HG02623 (cell line): ENCODE measurements around the gene PROZ.
"Not testable (repeated sequence)": the region's sequence is repeated elsewhere in the genome, so short reads cannot be mapped to it uniquely, and the experiment has no call there.

Experiments used
- ATAC-seq: cut with Tn5 transposase; IDR thresholded peaks from one replicate; pipeline ENCODE4 v1.9.1; 2021; ENCODE audit warnings: moderate library complexity; ENCODE audit not compliant: unreplicated experiment

PROZ gene

DNA sequence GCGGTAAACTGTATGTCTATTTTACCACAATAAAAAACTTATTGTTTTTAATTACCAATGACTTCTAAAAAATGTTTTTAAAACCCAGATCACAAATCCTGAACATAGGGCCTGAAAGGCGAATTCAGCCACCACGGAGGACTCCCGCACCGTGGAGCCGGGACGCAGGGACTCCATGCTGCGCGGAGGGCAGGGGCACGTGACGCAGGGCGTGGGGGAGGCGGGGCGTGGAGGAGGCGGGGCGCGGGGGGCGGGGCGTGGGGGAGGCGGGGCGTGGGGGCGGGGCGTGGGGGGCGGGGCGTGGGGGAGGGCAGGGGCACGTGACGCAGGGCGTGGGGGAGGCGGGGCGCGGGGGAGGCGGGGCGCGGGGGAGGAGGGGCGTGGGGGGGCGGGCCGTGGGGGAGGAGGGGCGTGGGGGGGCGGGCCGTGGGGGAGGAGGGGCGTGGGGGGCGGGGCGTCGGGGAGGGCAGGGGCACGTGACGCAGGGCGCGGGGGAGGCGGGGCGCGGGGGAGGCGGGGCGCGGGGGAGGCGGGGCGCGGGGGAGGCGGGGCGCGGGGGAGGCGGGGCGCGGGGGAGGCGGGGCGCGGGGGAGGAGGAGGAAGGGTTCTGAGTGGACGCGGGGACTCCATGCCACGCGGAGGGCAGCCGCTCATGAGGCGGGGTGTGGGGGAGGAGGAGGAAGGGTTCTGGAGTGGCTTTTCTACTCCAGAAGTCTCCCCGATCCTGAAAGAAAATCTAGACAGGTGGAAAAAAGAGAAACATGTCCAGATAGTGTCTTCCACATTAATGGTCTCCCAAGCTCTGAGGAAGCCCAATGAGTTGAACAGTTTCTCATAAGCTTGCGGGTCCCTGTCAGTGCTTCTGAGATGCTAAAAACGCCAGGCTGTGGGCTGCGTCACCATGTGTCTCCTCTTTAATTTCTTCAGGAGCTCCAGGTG is 4.4 kb upstream of the PROZ start:
- peak; percentile 57 for ATAC-seq

DNA sequence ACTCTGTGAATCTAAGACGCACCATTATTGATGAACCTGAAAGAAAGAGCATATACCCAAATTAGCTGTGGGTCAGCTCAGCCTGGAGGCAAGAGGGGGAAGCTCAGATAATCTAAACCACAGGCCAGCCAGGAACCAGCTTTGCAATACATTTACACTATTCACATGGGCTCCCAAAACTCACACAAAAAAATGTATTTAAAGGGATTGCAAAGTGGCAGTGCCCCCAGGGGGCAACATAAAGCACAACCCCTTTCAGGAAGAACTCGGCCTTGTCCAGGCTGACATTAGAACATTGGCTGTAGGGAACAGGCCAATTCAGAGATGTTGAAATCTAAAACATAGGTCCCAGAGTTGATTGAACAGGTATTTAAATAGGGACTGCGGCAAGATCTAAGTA is 3.2 kb upstream of the PROZ start:
- no peak for ATAC-seq

DNA sequence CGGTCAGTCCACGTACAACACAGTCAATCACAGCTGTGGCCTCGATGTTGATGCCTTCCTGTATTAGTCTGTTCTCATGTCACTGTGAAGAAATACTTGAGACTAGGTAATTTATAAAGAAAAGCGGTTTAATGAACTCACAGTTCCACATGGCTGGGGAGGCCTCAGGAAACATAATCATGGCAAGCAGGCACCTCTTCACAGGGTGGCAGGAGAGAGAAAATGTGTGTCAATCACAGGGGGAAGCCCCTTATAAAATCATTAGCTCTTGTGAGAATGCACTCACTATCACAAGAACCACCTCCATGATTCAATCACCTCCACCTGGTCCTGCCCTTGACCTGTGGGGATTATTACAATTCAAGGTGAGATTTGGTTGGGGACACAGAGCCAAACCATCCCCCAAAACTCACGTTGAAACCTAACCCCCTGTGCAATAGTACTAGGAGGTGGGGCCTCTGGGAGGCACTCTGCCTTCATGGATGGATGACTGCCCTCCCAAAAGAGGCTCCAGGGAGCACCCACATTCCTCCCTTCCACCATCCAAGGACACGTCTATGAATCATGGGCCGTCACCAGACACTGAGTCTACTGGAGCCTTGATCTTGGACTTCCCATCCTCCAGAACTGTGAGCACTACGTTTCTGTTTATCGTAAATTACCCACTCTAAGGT is 2.3 kb upstream of the PROZ start:
- no peak for ATAC-seq

DNA sequence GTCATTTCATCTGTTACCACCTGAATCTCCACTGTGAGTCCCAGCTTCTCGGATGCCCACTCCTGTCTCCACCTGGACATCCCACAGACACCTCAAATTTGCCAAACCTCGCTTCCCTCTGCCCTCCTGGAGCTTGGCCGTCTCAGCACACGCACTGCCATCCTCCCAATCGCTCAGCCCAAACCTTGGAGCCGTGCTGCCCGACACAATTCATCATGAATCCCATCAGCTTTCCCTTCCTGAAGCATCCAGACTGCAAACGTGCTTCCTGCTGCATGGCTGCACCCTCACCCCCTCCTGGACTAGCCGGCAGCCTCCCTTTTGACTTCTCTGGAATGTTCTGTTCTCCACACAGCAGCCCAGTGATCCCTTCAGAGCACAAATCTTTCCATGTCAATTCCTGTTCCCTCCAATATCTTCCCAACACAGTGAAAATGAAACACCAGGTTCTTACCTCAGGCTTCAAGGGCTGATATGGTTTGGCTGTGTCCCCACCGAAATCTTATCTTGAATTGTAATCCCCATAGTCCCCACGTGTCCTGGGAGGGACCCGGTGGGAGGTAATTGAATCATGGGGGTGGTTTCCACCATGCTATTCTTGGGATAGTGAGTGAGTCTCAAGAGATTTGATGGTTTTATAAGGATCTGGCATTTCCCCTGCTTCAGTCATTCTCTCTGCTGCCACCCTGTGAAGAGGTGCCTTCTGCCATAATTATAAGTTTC is 1.1 kb upstream of the PROZ start:
- ATAC-seq, result no peak

DNA sequence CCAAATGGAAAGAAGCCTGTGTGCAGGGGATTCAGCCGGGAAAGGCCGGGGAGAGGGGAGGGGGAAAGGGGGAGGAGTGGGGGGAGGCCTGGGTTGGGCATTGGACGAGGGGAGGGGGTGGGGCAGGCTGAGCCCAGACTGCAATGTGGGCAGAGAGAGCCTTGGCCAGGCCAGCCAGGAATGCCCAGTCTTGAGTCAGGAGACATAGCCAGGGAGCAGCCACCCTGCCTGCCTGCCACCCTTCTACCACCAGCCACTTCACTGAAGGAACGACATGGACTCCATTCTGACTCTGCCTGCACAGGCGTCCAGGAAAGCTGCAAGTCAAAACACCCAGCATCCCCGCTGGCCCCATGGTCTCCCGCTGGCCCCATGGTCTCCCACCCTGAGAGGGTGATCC is 498 bp downstream of the PROZ start:
- no peak for ATAC-seq

DNA sequence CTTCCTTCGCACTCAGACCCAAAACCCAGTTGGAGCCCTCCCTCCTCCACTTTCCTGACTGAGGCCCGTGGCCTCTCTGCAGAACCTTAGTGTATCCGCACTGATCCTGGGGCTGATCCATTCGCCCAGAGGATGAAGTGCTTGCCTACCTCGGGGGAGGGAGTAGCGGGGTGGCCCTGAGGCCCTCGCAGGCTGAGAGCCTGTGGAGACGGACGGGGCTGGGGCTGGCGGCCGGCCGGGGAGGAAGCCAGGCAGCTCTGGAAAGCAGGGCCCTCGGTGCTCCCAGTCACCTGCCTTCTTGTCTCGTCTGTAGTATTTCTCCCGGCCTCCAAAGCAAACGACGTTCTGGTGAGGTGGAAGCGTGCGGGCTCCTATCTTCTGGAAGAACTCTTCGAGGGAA is 1.3 kb downstream of the PROZ start:
- ATAC-seq, result no peak

DNA sequence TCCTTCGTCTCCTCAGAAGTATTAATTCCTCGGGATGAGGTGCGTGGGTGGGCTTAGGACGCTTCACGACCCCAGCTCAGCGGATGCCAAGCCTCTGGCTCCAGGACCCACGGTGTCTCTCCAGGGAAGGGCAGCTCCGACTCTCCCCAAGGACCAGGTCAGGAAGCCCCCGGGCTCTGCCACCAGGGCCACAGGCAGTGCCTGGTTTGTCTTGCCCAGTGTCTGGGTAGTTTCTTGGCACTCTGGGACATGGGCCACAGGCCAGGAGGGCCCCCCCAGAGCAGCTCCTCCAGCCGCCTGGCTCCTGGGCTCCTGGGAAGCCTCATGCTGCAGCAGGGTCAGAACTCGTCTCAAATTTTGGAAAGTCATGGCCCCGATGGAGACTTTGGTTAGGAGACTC is 2.5 kb downstream of the PROZ start:
- no peak for ATAC-seq

DNA sequence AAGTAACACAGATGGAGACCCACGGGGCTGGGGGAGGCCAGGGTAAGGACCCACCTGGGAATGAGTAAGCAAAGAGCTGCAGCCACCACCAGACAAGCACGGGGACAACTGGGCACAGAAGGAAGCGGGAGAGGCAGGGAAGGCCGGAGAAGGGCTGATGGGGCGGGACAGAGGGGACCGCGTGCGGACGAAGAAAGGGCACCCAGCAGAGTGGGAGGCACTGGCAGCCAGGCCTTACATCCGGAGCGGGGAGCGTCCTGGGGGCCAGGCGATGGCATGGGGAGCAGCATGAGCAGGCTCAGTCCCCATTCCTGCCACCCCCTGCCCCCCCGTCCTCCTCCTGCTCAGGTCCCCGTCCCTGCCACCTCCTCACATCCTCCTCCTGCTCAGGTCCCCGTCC is 3.0 kb downstream of the PROZ start:
- no peak for ATAC-seq

DNA sequence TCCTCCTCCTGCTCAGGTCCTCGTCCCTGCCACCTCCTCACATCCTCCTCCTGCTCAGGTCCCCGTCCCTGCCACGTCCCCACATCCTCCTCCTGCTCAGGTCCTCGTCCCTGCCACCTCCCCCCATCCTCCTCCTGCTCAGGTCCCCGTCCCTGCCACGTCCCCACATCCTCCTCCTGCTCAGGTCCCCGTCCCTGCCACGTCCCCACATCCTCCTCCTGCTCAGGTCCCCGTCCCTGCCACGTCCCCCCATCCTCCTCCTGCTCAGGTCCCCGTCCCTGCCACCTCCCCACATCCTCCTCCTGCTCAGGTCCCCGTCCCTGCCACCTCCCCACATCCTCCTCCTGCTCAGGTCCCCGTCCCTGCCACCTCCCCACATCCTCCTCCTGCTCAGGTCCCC is 3.5 kb downstream of the PROZ start:
- ATAC-seq, result not testable (repeated sequence)

DNA sequence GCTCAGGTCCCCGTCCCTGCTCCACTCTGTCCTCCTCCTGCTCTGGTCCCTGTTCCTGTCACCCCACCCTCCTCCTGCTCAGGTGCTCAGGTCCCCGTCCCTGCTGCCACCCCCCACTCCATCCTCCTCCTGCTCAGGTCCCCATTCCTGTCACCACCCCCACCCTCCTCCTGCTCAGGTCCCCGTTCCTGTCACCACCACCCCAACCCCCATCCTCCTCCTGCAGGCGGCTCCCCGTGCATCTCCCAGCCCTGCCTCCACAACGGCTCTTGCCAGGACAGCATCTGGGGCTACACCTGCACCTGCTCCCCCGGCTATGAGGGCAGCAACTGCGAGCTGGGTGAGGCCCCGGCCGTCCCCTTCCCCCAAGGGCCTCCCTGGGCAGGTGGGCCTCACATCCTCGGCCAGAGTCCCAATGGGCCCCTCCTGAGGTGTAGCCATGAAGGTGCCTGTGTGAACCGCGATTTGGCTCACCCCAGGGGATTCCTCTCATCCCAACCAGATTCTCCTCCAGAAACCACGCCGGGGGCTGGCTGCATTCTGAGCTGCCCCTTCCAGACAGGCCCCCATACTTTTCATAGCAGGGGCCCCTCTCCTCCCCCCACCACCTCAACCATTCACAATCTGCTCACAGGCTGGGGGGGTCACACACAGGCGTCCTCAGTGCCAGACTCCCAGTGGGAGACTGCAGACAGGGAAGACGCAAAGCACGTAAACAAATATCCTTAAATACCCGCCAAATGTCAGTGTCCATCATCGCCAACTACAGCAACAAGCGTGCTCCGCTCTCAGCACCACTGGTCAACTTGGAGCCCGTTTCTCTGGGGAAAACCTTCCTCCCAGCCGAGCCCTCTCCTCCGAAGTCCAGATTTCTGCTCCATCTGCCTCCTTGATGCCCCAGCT is 4.6 kb downstream of the PROZ start:
- ATAC-seq, result no peak

DNA sequence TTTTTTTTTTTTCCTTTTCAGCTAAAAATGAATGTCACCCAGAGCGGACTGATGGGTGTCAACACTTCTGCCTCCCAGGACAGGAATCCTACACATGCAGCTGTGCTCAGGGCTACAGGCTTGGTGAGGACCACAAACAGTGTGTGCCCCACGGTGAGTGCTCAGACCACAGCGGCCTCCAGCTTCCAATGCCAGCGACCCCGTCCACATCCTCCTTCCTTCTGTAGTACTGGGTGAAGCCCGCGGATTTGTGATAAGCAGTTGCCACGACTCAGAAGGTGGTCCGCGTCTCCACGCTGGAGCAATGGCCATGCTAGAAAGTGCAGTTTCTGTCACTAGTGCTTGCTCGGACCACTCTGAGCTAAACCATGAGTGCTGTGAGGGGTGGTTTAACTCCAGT is 6.0 kb downstream of the PROZ start:
- ATAC-seq, result no peak

DNA sequence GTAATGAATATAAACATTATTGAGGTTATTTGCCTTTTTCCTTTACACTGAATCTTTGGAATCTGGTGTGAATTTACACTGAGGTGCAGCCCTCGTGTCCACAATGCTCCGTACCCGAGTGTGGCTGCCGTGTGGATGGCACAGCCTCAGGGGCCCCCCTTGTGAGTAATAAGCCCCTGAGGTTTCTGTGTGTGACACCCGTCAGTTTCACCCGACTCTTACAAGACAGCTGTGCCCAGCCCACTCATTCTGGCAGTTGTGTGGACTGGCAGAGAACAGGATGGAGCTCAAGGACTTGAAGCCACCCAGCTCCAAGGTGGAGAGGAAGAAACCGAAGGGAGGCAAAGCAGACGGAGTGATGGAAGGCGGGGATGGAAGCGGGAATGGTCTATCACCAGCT is 7.8 kb downstream of the PROZ start:
- ATAC-seq, result no peak

DNA sequence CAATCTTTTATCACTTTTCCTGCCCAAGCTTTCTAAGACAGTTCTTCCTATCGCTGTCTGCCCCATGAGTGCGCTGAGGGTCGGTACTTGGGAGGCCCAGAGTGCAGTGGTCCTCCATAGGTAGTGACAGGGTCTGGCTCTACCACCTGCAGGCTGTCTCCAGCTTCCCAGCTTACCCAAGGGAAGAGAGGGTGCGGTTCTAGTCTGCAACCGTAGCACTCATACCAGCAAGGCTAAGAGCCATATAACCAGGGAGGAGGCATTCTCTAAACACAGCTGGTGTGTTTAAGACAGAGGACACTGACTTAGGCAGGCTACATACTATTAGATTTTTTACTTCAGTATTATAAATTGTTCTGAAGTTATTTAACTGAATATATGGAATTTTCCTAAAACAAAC is 8.2 kb downstream of the PROZ start:
- no peak for ATAC-seq

DNA sequence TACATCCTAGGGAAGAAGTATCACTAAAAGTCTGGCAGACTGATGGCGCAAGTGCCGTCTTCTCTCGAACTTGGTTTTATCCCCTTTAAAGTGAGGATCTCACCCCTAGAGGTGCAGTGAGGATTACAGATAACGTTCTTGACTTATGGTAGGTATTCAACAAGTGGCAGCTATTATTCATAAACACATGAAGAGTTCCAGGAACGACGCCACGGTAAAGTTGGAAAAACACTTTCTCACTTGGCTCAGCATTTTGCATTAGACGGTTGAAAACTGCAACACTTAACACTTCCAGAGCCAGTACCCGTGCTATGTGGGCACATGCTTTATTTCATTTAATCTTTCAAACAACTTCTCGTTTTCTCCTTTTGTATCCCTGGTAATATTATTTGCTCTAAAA is 8.7 kb downstream of the PROZ start:
- ATAC-seq, result no peak

DNA sequence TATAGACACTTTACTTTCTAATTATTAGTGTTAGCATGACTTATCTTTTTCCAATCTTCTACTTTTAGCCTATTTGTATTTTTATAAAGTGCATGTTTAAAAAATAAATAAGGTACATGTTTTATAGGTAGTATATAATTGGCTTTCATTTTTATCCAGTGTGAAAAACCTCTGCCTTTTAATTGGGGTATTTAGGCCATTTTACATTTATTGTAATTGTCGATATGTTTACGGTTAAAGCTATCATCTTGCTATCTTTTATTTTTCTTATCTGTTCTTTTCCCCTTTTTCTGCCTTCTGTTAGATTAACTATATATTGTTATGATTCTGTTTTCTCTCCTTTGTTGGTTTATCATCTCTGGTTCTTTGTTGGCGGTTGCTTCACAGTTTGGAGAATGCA is 9.1 kb downstream of the PROZ start:
- ATAC-seq, result no peak

DNA sequence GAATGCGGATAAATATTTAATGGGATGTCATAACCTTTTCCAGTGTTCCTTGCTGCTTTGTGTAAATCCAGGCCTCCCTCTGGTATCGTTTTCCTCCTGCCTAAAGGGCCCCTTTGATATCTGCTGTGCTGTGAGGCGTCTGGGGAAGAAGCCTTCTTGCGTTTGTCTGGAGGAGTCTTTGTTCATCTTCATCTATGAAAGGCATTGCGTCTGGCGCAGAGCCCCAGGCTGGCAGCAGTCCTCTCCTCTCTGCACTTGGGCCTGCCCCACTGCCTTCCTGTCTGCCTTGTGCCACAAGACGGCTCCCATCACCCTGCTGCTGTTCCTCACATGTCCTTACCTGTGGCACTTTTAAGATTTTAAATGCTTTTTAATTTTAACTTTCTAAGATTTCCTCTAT is 9.8 kb downstream of the PROZ start:
- ATAC-seq, result no peak

DNA sequence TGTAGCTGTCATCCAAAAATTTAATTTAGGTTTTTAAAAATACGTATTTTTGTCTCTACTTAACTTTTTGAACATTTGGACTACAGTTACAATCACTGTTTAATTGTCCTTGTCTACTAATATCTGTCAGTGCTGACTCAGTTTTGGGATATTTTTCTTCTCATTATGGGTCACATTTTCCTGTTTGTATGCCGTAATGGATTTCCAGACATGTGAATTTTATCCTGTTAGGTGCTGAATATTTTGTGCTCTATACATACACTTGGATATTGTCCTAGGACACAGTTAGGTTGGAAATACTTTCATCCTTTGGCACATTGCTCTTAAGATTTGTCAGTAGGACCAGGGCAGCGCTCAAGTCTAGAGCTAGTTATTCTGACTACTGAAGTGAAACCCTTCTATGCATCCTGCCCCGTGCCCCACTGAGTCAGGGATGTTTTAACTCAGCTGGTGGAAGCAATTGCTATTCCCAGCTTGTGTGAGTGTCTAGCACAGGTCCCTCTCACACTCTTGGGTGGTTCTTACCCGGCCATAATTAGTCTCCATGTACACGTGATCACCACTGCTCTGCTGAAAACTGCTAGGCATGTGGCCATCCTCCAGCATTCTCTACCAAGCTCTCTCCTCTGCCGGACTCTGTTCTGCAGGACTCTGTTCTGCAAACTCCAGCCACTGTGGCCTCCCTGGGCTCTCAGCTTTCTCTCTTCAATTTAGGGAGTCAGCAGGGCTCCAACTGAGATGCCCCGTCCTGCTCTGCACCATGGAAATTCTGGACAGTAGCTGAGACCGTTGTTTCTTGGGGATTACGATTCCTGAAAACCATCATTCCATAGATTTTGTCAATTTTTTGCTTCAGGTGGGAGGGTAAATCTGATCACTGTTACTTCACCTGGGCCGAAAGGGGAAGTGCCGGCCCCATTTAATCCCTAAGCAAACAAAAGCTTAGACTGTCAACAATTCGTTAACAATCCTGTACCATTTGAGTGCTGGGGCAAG is 11.1 kb downstream of the PROZ start:
- no peak for ATAC-seq

DNA sequence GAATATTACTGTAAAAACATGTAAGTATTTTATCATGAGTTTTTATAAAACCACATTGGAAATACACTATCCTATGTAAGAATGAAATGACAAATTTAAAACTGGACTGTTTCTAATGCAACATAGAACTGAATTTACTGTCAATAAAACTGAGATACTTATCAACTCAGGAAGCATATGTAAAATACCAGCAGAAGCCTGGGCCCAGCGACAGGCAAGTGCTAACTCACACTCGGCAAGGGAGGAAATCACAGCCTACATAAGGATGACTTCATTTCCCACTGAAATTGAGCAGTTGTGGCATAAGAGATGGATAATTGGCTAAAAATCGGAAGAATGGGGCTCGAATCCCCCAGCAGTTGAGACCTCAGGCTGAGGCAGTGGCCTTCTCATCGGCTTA is 12.1 kb downstream of the PROZ start:
- ATAC-seq, result no peak

DNA sequence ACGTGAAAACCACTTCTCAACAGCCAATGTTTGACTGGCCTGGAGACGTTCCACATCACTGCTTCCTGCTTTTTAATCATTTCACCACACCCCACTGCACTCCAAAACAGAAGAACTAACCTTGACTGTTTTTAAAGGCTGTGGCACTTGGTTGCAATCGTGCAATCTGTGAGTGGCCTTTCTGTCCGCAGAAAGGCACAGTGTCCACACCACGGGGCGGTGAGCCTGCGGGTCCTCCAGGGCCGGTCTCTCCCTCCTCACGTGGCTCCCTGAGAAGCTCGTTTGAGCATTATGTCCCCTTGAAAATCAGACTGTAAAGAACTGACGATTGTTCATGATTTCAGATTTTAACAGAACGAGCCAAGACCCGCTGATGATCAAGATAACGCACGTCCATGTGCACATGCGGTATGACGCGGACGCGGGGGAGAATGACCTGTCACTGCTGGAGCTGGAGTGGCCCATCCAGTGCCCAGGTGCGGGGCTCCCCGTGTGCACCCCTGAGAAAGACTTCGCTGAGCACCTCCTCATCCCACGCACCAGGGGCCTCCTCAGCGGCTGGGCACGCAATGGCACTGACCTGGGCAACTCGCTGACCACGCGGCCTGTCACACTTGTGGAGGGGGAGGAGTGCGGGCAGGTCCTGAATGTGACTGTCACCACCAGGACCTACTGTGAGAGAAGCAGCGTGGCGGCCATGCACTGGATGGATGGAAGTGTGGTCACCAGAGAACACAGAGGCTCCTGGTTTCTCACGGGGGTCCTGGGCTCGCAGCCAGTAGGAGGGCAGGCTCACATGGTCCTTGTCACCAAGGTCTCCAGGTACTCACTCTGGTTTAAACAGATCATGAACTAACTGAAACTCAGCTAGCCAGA is 13.0 kb downstream of the PROZ start:
- no peak for ATAC-seq
